HepG2 (cell line): ENCODE data around the gene IGF2BP1. TPM values are rescaled to one million over a fixed set of nuclear protein-coding genes. Genes with fewer than 3 reads are reported as not detected.

Source experiments
- ELF3 ChIP-seq: IDR thresholded peaks from 2 replicates; pipeline ENCODE4 v1.6.1; 2016; ENCODE audit warnings: missing genetic modification reagents, missing compliant biosample characterization
- HNRNPUL1 ChIP-seq: fragments of 200-400 bp; formaldehyde crosslinking; IDR thresholded peaks from 2 replicates; pipeline ENCODE4 v1.6.1; 2017; ENCODE audit warnings: low read depth, mild to moderate bottlenecking, low read length, moderate library complexity
- JDP2 ChIP-seq: sonication (generic); formaldehyde crosslinking; IDR thresholded peaks from 2 replicates; pipeline ENCODE4 v1.8.1; 2022; ENCODE audit warnings: missing genetic modification reagents, borderline replicate concordance
- KDM1A ChIP-seq: IDR thresholded peaks from 2 replicates; pipeline ENCODE4 v1.6.1; 2016; ENCODE audit warnings: missing compliant biosample characterization
- NFE2L2 ChIP-seq: fragments of 150-350 bp; IDR thresholded peaks from 2 replicates; pipeline ENCODE4 v1.6.1; 2014; ENCODE audit warnings: low read length
- ONECUT2 ChIP-seq: sonication (generic); formaldehyde crosslinking; IDR thresholded peaks from 2 replicates; pipeline ENCODE4 v1.4.0; 2020; ENCODE audit warnings: missing genetic modification reagents
- RFXAP ChIP-seq: sonication (generic); formaldehyde crosslinking; IDR thresholded peaks from 2 replicates; pipeline ENCODE4 v1.4.0; 2020; ENCODE audit warnings: missing genetic modification reagents, borderline replicate concordance
- SMAD3 ChIP-seq: sonication (generic); formaldehyde crosslinking; IDR thresholded peaks from 2 replicates; pipeline ENCODE4 v1.4.0; 2020; ENCODE audit warnings: missing genetic modification reagents
- THAP11 ChIP-seq: IDR thresholded peaks from 2 replicates; pipeline ENCODE4 v1.6.1; 2016; ENCODE audit warnings: missing biosample characterization, missing genetic modification reagents
- TMF1 ChIP-seq: sonication (generic); formaldehyde crosslinking; IDR thresholded peaks from 2 replicates; pipeline ENCODE4 v1.8.1; 2022; ENCODE audit warnings: low read depth, missing genetic modification reagents
- ZMYM2 ChIP-seq: sonication (generic); formaldehyde crosslinking; IDR thresholded peaks from 2 replicates; pipeline ENCODE4 v1.8.0; 2022; ENCODE audit warnings: mild to moderate bottlenecking, missing genetic modification reagents
- ZNF232 ChIP-seq: sonication (generic); formaldehyde crosslinking; IDR thresholded peaks from 2 replicates; pipeline ENCODE4 v1.4.0; 2020; ENCODE audit warnings: missing genetic modification reagents, borderline replicate concordance
- ZNF3 ChIP-seq: IDR thresholded peaks from 2 replicates; pipeline ENCODE4 v1.7.0; 2017; ENCODE audit warnings: inconsistent platforms
- ZNF572 ChIP-seq: sonication (generic); formaldehyde crosslinking; IDR thresholded peaks from 2 replicates; pipeline ENCODE4 v1.5.1; 2020; ENCODE audit warnings: mild to moderate bottlenecking, missing genetic modification reagents
- ZNF589 ChIP-seq: sonication (generic); formaldehyde crosslinking; conservative IDR thresholded peaks from 2 replicates; pipeline ENCODE4 v1.8.0; 2022; ENCODE audit warnings: mild to moderate bottlenecking, moderate library complexity, missing genetic modification reagents
- ZNF703 ChIP-seq: sonication (generic); formaldehyde crosslinking; IDR thresholded peaks from 2 replicates; pipeline ENCODE4 v1.5.1; 2020; ENCODE audit warnings: missing genetic modification reagents, mild to moderate bottlenecking, moderate library complexity, borderline replicate concordance
- polyA plus RNA-seq, 8 experiments: library from polyadenylated mRNA; depleted of rRNA in 3 of 8; stranded (reverse) in 7 of 8; unstranded in 1 of 8; fragments of >200 nt; fragmentation: Illumina TruSeq in 4 of 8; extraction: Trizol in 4 of 8; gene quantifications; 2 replicates each; pipeline versions ENCODE4 v1.2.1 to v1.2.3, GENCODE V29; 2011 to 2016; ENCODE audit warnings: low read depth in 4 of 8, missing spikeins in 1 of 8, mixed read lengths in 1 of 8; ENCODE audit not compliant: insufficient read depth in 1 of 8
- total RNA-seq, 5 experiments: library from RNA; depleted of rRNA; stranded (reverse); fragments of >200 nt; fragmentation: Illumina TruSeq; extraction: Trizol; gene quantifications; 2 replicates each; pipeline ENCODE4 v1.2.3, GENCODE V29; 2016; ENCODE audit warnings: low read depth in 1 of 5
- TF ChIP-seq, protein P1 (sequence below): sonication (generic); formaldehyde crosslinking; IDR thresholded peaks from 2 replicates; pipeline ENCODE4 v1.4.0; 2020; ENCODE audit warnings: missing genetic modification reagents
- TF ChIP-seq, protein P2 (sequence below): sonication (generic); formaldehyde crosslinking; IDR thresholded peaks from 2 replicates; pipeline ENCODE4 v1.9.0; 2021; ENCODE audit warnings: missing genetic modification reagents, mild to moderate bottlenecking, borderline replicate concordance
- TF ChIP-seq, protein P3 (sequence below): IDR thresholded peaks from 2 replicates; pipeline ENCODE4 v1.6.1; 2016; ENCODE audit warnings: mild to moderate bottlenecking, missing biosample characterization, missing genetic modification reagents
- TF ChIP-seq, protein P4 (sequence below): sonication (generic); formaldehyde crosslinking; IDR thresholded peaks from 2 replicates; pipeline ENCODE4 v1.5.1; 2020; ENCODE audit warnings: mild to moderate bottlenecking, missing genetic modification reagents, moderate library complexity
- TF ChIP-seq, protein P5 (sequence below): sonication (generic); formaldehyde crosslinking; IDR thresholded peaks from 2 replicates; pipeline ENCODE4 v1.9.0; 2022; ENCODE audit warnings: low read depth, missing genetic modification reagents
- TF ChIP-seq, protein P6 (sequence below): sonication (generic); formaldehyde crosslinking; IDR thresholded peaks from 2 replicates; pipeline ENCODE4 v1.5.1; 2020; ENCODE audit warnings: mild to moderate bottlenecking, moderate library complexity, missing genetic modification reagents

IGF2BP1 gene
- total and polyA plus RNA-seq, 2 of the 13 experiments (the other 11 are each of a cell fraction or from before 2014, with no cell fraction given): 29.7 to 75.1 TPM

DNA sequence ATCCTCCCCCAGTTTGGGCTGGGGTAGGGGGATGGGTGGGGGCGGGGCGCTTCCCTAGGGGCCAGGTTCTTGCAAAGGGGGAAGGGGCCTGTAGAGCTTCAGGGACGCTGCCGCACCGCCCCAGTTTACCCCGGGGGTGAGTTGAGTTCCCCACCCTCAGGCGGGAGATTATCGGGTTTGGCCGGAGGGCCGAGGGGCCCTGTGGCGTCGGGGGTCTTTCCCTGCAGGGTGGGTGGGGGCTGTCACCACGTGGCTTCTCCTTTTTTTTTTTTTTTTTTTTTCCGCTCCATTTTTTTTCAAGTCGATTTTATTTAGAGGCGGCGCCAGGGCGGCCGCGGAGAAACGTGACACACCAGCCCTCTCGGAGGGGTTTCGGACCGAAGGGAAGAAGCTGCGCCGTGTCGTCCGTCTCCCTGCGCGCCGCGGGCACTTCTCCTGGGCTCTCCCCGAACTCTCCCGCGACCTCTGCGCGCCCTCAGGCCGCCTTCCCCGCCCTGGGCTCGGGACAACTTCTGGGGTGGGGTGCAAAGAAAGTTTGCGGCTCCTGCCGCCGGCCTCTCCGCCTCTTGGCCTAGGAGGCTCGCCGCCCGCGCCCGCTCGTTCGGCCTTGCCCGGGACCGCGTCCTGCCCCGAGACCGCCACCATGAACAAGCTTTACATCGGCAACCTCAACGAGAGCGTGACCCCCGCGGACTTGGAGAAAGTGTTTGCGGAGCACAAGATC, at the start of gene IGF2BP1 (continued):
- TF ChIP-seq, protein P1, sequence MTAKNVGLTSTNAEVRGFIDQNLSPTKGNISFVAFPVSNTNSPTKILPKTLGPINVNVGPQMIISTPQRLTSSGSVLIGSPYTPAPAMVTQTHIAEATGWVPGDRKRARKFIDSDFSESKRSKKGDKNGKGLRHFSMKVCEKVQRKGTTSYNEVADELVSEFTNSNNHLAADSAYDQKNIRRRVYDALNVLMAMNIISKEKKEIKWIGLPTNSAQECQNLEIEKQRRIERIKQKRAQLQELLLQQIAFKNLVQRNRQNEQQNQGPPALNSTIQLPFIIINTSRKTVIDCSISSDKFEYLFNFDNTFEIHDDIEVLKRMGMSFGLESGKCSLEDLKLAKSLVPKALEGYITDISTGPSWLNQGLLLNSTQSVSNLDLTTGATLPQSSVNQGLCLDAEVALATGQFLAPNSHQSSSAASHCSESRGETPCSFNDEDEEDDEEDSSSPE (CRISPR knock-in tag): peak; percentile 51; the same call in 1 of the 2 replicates
- no peak for TF ChIP-seq ZNF3
- TF ChIP-seq KDM1A (CRISPR knock-in tag): no peak
- no peak for TF ChIP-seq NFE2L2
- TF ChIP-seq ZNF232: peak; percentile 69; the same call in 1 of the 2 replicates
- TF ChIP-seq JDP2 (CRISPR knock-in tag): no peak
- TF ChIP-seq ONECUT2 (CRISPR knock-in tag): no peak
- TF ChIP-seq ZNF703 (CRISPR knock-in tag): no peak
- no peak for TF ChIP-seq ZNF589 (CRISPR knock-in tag)
- no peak for TF ChIP-seq ELF3
- TF ChIP-seq, protein P2, sequence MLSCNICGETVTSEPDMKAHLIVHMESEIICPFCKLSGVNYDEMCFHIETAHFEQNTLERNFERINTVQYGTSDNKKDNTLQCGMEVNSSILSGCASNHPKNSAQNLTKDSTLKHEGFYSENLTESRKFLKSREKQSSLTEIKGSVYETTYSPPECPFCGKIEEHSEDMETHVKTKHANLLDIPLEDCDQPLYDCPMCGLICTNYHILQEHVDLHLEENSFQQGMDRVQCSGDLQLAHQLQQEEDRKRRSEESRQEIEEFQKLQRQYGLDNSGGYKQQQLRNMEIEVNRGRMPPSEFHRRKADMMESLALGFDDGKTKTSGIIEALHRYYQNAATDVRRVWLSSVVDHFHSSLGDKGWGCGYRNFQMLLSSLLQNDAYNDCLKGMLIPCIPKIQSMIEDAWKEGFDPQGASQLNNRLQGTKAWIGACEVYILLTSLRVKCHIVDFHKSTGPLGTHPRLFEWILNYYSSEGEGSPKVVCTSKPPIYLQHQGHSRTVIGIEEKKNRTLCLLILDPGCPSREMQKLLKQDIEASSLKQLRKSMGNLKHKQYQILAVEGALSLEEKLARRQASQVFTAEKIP (CRISPR knock-in tag): no peak
- no peak for TF ChIP-seq ZMYM2 (CRISPR knock-in tag)
- TF ChIP-seq, protein P3, sequence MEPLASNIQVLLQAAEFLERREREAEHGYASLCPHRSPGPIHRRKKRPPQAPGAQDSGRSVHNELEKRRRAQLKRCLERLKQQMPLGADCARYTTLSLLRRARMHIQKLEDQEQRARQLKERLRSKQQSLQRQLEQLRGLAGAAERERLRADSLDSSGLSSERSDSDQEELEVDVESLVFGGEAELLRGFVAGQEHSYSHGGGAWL (CRISPR knock-in tag): peak; percentile 65; the same call in 1 of the 2 replicates
- TF ChIP-seq, protein P4, sequence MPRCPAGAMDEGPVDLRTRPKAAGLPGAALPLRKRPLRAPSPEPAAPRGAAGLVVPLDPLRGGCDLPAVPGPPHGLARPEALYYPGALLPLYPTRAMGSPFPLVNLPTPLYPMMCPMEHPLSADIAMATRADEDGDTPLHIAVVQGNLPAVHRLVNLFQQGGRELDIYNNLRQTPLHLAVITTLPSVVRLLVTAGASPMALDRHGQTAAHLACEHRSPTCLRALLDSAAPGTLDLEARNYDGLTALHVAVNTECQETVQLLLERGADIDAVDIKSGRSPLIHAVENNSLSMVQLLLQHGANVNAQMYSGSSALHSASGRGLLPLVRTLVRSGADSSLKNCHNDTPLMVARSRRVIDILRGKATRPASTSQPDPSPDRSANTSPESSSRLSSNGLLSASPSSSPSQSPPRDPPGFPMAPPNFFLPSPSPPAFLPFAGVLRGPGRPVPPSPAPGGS (CRISPR knock-in tag): peak; percentile 58; the same call in 1 of the 2 replicates
- peak; percentile 21; the same call in 1 of the 2 replicates for TF ChIP-seq THAP11 (CRISPR knock-in tag)
- TF ChIP-seq TMF1 (CRISPR knock-in tag): 0 out of 2 replicates have a peak, but pooled peaks have one; percentile 31
- no peak for TF ChIP-seq HNRNPUL1
- TF ChIP-seq, protein P5, sequence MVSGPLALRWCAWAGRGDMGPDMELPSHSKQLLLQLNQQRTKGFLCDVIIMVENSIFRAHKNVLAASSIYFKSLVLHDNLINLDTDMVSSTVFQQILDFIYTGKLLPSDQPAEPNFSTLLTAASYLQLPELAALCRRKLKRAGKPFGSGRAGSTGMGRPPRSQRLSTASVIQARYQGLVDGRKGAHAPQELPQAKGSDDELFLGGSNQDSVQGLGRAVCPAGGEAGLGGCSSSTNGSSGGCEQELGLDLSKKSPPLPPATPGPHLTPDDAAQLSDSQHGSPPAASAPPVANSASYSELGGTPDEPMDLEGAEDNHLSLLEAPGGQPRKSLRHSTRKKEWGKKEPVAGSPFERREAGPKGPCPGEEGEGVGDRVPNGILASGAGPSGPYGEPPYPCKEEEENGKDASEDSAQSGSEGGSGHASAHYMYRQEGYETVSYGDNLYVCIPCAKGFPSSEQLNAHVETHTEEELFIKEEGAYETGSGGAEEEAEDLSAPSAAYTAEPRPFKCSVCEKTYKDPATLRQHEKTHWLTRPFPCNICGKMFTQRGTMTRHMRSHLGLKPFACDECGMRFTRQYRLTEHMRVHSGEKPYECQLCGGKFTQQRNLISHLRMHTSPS: no peak
- TF ChIP-seq SMAD3: no peak
- 0 out of 2 replicates have a peak, but pooled peaks have one; percentile 17 for TF ChIP-seq ZNF572 (CRISPR knock-in tag)
- TF ChIP-seq, protein P6, sequence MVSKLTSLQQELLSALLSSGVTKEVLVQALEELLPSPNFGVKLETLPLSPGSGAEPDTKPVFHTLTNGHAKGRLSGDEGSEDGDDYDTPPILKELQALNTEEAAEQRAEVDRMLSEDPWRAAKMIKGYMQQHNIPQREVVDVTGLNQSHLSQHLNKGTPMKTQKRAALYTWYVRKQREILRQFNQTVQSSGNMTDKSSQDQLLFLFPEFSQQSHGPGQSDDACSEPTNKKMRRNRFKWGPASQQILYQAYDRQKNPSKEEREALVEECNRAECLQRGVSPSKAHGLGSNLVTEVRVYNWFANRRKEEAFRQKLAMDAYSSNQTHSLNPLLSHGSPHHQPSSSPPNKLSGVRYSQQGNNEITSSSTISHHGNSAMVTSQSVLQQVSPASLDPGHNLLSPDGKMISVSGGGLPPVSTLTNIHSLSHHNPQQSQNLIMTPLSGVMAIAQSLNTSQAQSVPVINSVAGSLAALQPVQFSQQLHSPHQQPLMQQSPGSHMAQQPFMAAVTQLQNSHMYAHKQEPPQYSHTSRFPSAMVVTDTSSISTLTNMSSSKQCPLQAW (CRISPR knock-in tag): peak; percentile 38; the same call in 1 of the 2 replicates
- TF ChIP-seq RFXAP (CRISPR knock-in tag): no peak
